D721Med (cell line): ENCODE measurements around the gene CYP21A2.

ENCODE experiments used
- DNase-seq: peaks from one replicate; pipeline ENCODE4 v3.0.0; 2011; ENCODE audit warnings: low spot score; ENCODE audit not compliant: insufficient read length
- FAIRE-seq: peaks from 2 replicates; lab custom pipeline; 2011; peaks lifted over from hg19 to GRCh38; lab: Jason Lieb, UNC
- TF ChIP-seq, protein P1 (sequence below): IDR thresholded peaks from 2 replicates; pipeline ENCODE4 v1.5.1; 2012; ENCODE audit warnings: mild to moderate bottlenecking, control low read depth; ENCODE audit not compliant: insufficient read depth; ENCODE audit errors: missing control alignments

The CYP21A2 gene

DNA sequence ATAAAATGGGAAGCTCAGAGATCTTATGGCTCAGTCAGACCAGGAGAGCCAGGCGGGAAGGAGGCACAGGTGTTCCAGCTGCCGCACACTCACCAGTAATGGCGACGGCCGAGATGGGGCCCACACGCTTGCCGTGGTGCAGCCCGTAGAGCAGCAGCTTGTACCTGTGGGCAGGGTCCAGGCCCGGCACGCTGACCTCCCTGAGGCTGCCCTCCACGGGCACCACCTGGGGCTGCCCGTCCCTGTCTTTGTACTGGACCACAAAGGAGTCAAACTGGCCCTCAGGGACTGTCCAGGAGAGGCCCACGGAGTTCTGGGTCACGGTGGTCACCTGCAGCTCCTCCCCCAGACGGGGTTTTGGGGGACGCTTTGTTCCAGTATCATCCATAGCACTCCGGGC lies 31.2 kb downstream of the CYP21A2 start:
- DNase-seq (no peak), FAIRE-seq (no peak)
- TF ChIP-seq, protein P1, sequence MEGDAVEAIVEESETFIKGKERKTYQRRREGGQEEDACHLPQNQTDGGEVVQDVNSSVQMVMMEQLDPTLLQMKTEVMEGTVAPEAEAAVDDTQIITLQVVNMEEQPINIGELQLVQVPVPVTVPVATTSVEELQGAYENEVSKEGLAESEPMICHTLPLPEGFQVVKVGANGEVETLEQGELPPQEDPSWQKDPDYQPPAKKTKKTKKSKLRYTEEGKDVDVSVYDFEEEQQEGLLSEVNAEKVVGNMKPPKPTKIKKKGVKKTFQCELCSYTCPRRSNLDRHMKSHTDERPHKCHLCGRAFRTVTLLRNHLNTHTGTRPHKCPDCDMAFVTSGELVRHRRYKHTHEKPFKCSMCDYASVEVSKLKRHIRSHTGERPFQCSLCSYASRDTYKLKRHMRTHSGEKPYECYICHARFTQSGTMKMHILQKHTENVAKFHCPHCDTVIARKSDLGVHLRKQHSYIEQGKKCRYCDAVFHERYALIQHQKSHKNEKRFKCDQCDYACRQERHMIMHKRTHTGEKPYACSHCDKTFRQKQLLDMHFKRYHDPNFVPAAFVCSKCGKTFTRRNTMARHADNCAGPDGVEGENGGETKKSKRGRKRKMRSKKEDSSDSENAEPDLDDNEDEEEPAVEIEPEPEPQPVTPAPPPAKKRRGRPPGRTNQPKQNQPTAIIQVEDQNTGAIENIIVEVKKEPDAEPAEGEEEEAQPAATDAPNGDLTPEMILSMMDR, result no peak

DNA sequence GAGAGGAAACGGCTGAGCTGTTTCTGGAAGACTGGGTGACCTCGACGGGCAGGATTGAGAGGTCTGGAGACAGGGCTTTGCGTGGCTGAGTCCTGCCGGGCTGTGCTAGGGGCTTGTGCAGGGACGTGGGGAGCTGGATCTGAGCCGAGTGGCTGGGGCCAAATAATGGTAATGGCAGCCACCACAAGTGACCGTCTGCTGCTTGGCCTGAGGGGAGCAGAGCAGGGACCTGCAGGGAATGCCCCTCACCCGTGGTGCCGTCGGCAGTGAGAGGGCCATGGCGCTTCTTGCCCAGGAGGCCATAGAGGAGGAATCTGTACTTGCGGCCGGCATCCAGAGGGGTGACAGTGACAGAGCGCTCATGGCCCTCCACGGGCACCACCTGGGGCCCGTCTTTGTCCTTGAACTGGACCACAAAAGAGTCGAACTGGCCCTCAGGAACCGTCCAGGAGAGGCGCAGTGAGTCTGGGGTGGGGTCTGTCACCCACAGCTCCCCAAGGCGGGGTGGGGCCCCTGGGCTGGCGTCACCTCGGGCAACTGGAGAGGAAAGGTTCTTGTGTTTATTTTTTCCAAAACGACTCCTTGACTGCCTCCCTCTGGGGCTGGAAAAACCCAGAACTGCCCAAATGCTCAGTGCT lies 31.8 kb downstream of the CYP21A2 start:
- DNase-seq (no peak), FAIRE-seq (no peak)
- TF ChIP-seq, protein P1, result no peak

DNA sequence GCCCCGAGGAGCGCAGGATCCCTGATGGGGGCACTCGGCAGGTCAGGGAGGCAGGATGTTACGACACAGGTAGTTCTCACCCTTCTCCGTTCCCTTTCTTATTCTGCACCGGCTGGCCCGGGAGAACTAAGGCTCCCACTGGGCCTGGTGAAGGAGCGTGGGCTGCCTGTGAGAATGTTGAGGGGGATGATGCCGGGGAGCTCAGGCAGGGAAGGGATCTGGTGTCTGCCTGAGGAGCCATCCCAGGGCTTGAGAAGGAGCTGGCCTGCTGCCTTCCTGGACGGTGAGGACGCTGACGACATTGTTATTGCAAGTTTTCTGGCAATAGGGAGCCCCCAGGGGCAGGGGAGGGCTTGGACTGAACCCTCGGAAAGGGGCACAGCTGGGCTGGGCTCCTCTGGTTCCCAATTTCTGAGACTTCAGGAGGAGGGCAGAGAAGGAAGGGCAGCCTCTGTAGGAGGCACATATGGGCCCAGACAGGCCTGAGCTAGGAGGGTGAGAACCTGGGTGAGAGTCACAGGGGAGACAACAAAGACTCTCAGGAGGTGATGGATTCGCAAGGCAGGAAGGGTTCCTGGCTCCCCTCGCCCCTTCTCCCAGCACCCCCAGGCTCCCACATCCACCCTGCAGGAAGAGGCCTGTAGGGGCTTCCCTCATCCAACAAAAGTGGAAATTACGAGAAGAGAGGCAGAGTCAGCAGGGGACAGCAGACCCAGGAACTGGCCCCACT lies 32.8 kb downstream of the CYP21A2 start:
- TF ChIP-seq, protein P1, result no peak
- FAIRE-seq (no peak), DNase-seq (no peak)

DNA sequence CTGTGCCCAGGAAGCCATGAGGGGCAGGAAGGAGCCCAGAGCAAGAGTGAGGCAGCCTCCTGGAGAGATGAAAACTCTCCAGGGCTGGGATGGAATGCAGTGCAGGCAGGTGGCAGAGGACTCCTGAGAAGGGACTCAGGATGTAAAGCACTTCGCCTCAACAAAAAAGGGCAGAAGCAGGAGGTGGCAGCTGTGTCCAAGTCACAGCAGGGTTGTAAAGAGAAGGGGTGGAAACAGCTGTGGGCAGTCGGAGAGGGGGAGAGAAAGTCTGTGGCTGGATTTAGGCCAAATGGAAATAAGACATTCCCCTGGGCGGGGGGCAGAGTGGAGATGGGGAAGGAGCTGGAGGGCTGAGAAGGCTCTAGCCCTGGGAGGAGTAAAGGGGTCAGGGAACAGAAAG lies 34.9 kb downstream of the CYP21A2 start:
- TF ChIP-seq, protein P1, result no peak
- FAIRE-seq, result no peak
- no peak for DNase-seq

DNA sequence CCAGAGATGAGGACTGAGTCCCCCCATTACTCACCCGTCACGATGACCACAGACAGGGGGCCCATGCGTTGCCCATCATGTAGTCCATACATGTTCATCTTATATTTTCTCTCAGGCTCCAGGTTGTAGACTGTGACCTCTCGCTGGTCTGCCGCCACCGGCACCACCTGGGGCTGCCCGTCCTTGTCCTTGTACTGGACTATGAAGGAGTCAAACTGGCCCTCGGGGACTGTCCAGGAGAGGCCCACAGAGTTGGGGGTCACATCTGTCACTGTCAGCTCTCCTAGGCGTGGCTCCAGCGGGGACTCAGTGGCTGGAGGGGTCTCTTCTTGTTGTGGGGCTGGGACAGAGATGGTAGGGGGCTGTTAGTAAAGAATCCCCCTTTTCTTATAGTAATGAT lies 35.4 kb downstream of the CYP21A2 start:
- FAIRE-seq (no peak), DNase-seq (no peak)
- TF ChIP-seq, protein P1, result no peak

DNA sequence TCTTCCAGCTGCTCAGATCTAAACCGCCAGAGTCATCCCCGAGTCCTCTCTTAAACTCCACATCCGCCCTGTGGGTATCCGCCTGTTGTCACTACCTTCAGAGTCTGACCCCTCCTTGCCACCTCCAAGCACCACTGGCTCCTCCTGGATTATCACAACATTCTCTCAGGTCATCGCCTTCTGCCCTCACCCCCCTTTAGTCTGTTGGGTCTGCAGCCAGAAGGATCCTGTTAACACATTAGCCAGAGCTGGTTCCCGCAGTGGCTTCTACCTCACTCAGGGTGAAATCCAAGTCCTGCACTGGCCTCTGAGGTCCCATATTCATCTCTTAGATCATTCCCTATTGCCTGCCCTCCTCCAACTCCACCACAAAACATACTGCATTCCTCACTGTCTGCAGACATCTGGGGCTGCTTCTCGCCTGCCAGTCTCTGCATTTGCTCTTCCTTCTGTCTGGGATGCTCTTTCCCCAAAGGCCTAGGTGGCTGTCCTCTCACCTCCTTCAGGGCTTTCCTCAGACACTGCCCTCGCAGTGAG lies 36.8 kb downstream of the CYP21A2 start:
- DNase-seq, result no peak
- FAIRE-seq, result no peak
- TF ChIP-seq, protein P1, result no peak

DNA sequence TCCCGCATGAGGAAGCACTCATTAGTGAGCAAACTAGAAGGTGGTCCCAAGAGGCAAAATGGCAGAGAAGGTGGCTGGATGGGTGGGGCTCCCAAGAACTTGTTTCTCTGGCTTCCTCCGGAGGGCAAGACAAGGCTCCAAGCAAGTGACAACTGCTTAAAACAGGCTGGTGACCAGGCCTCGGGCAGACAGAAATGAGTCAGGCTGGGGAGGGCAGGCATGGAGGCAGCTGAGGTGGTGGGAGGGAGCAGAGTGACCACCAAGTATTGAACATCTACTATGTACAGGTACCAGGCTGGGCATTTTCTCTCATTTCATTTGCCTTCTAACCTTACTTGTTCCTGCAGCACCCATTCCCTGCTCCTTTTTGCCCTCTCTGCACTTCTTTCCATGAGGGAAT lies 37.6 kb downstream of the CYP21A2 start:
- FAIRE-seq (no peak), DNase-seq (no peak)
- TF ChIP-seq, protein P1, result no peak
